Measurements from ENCODE around the gene USP22. TPM values are rescaled to one million over a fixed set of nuclear protein-coding genes. Genes with fewer than 3 reads are reported as not detected.

The USP22 gene
- total and polyA plus RNA-seq, 2 of the 8 experiments (the other 6 are each of a cell fraction or from before 2014, with no cell fraction given), result 221 to 316 TPM

- TF ChIP-seq RNF2 (IDR thresholded peaks at IDR 0.05; ENCODE audit: borderline replicate concordance, low read depth, low read length, missing control alignments, poor library complexity, severe bottlenecking) (no peak), CBX5 (IDR thresholded peaks at IDR 0.05; ENCODE audit: low read depth, low read length) (no peak)
Measured at GRCh38 chr17:21021208-21021803, 21.5 kb downstream of the USP22 start (continued).

Data from H1 (cell line).